Effector memory CD4-positive, alpha-beta T cell (primary cell): ENCODE measurements around the gene IL22RA2.
A peak's percentile ranks its signal among the peaks of the same experiment; 100 is the strongest.
"Not testable (repeated sequence)": the region's sequence is repeated elsewhere in the genome, so short reads cannot be mapped to it uniquely, and the experiment has no call there.

Experiments
- DNase-seq, 3 donors: peaks; one replicate each; pipeline ENCODE4 v3.0.0-alpha.2; 2020
- H3K27ac ChIP-seq: 2 replicates; pipeline ENCODE4 v1.7.0; 2013; ENCODE audit warnings: mild to moderate bottlenecking, low read length, moderate library complexity; ENCODE audit not compliant: insufficient read depth, poor library complexity, severe bottlenecking
- H3K27me3 ChIP-seq: replicated peaks from 2 replicates; pipeline ENCODE4 v1.7.0; 2013; ENCODE audit warnings: mild to moderate bottlenecking, low read length; ENCODE audit not compliant: insufficient read depth, control insufficient read depth, poor library complexity, severe bottlenecking
- H3K36me3 ChIP-seq: 2 replicates; pipeline ENCODE4 v1.7.0; 2013; ENCODE audit warnings: mild to moderate bottlenecking, low read length, moderate library complexity; ENCODE audit not compliant: control insufficient read depth, insufficient read depth
- H3K4me1 ChIP-seq: 2 replicates; pipeline ENCODE4 v1.7.0; 2013; ENCODE audit warnings: low read length, mild to moderate bottlenecking; ENCODE audit not compliant: control insufficient read depth, insufficient read depth, poor library complexity, severe bottlenecking
- H3K4me3 ChIP-seq: 2 replicates; pipeline ENCODE4 v1.7.0; 2013; ENCODE audit warnings: low read length, low read depth, mild to moderate bottlenecking; ENCODE audit not compliant: insufficient read depth, poor library complexity, severe bottlenecking
- H3K9me3 ChIP-seq: 2 replicates; pipeline ENCODE4 v1.7.0; 2013; ENCODE audit warnings: mild to moderate bottlenecking, low read length, moderate library complexity; ENCODE audit not compliant: control insufficient read depth

Gene IL22RA2

GRCh38 chr6:137115658-137116057 lies 57.8 kb downstream of the IL22RA2 start:
- no peaks in the 10 kb centered on the region for H3K4me1 ChIP-seq
- no peak overlapping the region for H3K27ac ChIP-seq

GRCh38 chr6:137112067-137112355 lies 61.4 kb downstream of the IL22RA2 start:
- no peaks in the 10 kb centered on the region for H3K9me3 ChIP-seq
- no peak overlapping the region for H3K4me3 ChIP-seq
- no peak overlapping the region for H3K27ac ChIP-seq
- DNase-seq = no peak
- no peaks in the 10 kb centered on the region for H3K36me3 ChIP-seq
- no peaks in the 10 kb centered on the region for H3K27me3 ChIP-seq
- no peaks in the 10 kb centered on the region for H3K4me1 ChIP-seq

More at GRCh38 chr6:137115658-137116057, 57.8 kb downstream of the IL22RA2 start:
- no peak for DNase-seq
- H3K27me3 ChIP-seq = no peaks in the 10 kb centered on the region
- H3K4me3 ChIP-seq = no peak overlapping the region
- H3K36me3 ChIP-seq = no peaks in the 10 kb centered on the region
- H3K9me3 ChIP-seq = no peaks in the 10 kb centered on the region

GRCh38 chr6:137111296-137112066 lies 62.0 kb downstream of the IL22RA2 start:
- Histone ChIP-seq H3K27ac (no peak overlapping the region), H3K4me1 (no peaks in the 10 kb centered on the region), H3K9me3 (no peaks in the 10 kb centered on the region), H3K27me3 (no peaks in the 10 kb centered on the region), H3K4me3 (no peak overlapping the region), H3K36me3 (no peaks in the 10 kb centered on the region)
- DNase-seq = no peak

GRCh38 chr6:137107767-137108105 lies 65.7 kb downstream of the IL22RA2 start:
- Histone ChIP-seq H3K27ac (no peak overlapping the region), H3K27me3 (no peaks in the 10 kb centered on the region), H3K4me1 (peaks cover 7% of the 10 kb centered on the region), H3K36me3 (no peaks in the 10 kb centered on the region), H3K9me3 (no peaks in the 10 kb centered on the region), H3K4me3 (no peak overlapping the region)
- DNase-seq = no peak

GRCh38 chr6:137107047-137107766 lies 66.2 kb downstream of the IL22RA2 start:
- H3K27ac ChIP-seq, H3K36me3 ChIP-seq, H3K4me1 ChIP-seq, DNase-seq, H3K4me3 ChIP-seq, H3K27me3 ChIP-seq, H3K9me3 ChIP-seq: not testable (repeated sequence)

- H3K27ac ChIP-seq = no peak overlapping the region
- H3K36me3 ChIP-seq = no peaks in the 10 kb centered on the region
- no peak overlapping the region for H3K4me3 ChIP-seq
- no peaks in the 10 kb centered on the region for H3K9me3 ChIP-seq
- peaks cover 7% of the 10 kb centered on the region for H3K4me1 ChIP-seq
- no peaks in the 10 kb centered on the region for H3K27me3 ChIP-seq
- no peak for DNase-seq
Observed at GRCh38 chr6:137106183-137106582, 67.3 kb downstream of the IL22RA2 start.

GRCh38 chr6:137105375-137105774 lies 68.1 kb downstream of the IL22RA2 start:
- Histone ChIP-seq H3K4me1 (peaks cover 7% of the 10 kb centered on the region), H3K9me3 (no peaks in the 10 kb centered on the region), H3K4me3 (no peak overlapping the region), H3K27me3 (no peaks in the 10 kb centered on the region), H3K27ac (peak overlapping the region; percentile 21), H3K36me3 (no peaks in the 10 kb centered on the region)
- DNase-seq = no peak

GRCh38 chr6:137104926-137105325 lies 68.5 kb downstream of the IL22RA2 start:
- no peak for DNase-seq
- H3K27ac ChIP-seq = no peak overlapping the region

GRCh38 chr6:137102851-137103492 lies 70.5 kb downstream of the IL22RA2 start:
- Histone ChIP-seq H3K36me3 (no peaks in the 10 kb centered on the region), H3K27ac (no peak overlapping the region), H3K9me3 (no peaks in the 10 kb centered on the region), H3K4me1 (peaks cover 7% of the 10 kb centered on the region), H3K27me3 (no peaks in the 10 kb centered on the region), H3K4me3 (no peak overlapping the region)
- no peak for DNase-seq

More at GRCh38 chr6:137104926-137105325, 68.5 kb downstream of the IL22RA2 start:
- Histone ChIP-seq H3K36me3 (no peaks in the 10 kb centered on the region), H3K9me3 (no peaks in the 10 kb centered on the region), H3K4me1 (peaks cover 7% of the 10 kb centered on the region), H3K27me3 (no peaks in the 10 kb centered on the region), H3K4me3 (no peak overlapping the region)
